NCI-H1694 (cell line): ENCODE data around the gene ANTXR1.
"Not testable (repeated sequence)": the region's sequence is repeated elsewhere in the genome, so short reads cannot be mapped to it uniquely, and the experiment has no call there.

Experiments
- DNase-seq: peaks from one replicate; lab custom pipeline; 2025; lab: John Stamatoyannopoulos, UW

ANTXR1 gene

DNA sequence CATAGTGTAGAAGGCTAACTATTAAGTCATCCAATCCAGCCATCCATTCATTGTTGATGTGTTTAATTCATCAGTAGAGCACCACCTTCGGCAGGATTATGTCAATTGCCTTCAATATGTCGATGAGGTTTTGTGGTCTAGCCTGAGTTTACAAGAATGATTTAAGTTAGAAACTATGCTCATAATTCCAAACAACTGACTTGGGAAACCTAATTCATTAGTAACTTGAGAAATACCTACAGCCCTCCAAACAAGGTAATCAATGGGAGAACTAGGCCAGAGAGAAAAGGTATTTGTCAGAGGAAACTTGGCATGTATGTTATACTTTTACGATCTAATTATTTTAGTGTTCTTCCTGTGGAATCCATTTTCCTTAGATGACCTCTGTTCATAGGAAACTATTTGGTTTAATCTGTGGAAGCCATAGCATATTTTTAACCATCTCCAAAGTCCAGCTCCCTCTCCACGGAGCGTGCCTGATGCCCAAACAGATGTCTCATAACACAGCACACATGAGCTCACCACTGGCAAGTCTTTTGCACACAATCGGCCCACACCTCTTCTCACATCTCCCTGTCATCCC is 225.6 kb downstream of the ANTXR1 start:
- no peak for DNase-seq

DNA sequence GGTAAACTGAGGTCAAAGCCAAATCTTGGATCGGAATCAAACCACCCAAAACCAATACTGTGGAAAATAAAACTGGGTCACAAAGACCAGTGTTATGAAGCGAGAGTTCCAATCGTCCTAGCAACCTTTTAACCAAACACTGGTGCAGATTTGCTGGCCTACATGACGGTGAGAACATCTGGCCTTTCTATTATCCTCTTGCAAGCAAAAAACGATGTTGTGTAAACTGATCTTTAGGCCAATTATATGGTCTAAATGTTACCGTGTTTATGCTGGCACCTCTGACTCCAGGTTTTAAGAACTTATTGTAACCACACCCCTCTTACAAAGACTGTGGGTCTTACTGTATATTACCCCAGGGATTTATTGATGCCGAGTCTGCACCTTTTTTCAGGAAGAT is 228.1 kb downstream of the ANTXR1 start:
- no peak for DNase-seq

DNA sequence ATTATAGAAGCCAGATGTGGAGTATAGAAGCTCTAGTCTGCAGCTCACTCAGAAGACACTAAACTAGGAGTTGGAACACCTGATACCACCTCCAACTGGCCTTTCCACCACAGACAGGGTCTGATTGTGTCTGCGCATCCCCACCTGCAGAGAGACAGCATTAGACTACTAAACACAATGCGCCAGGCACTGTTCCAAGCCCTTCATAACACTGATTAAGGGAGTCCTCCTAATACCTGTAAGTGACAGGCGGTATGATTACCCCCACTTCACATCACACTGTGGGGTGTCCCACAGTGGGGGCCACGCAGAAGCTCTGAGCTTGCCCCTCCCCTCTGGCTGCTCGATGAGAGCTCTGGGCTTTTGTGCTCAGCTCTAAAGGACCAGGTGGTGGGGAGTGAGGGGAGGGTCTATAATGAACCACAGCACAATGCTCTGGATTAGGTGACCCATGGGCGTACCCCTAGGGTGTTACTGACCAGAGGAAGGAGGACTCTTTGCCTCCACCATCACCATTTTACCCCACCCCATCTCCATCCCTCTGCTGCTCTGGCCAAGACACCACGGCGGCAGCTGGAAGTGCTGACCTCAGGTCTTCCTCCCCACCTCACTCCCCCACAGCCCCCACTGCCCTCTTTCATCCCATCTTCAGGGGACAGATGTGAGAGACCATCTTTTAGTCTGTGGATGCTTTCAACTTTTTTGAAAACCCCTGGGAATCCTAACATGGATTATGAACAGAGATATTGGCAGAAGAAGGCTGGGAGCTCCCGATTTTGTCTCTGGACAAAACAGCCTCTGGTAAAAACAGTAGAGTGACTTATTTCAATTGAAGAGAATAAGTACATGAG is 228.9 kb downstream of the ANTXR1 start:
- DNase-seq, result no peak

DNA sequence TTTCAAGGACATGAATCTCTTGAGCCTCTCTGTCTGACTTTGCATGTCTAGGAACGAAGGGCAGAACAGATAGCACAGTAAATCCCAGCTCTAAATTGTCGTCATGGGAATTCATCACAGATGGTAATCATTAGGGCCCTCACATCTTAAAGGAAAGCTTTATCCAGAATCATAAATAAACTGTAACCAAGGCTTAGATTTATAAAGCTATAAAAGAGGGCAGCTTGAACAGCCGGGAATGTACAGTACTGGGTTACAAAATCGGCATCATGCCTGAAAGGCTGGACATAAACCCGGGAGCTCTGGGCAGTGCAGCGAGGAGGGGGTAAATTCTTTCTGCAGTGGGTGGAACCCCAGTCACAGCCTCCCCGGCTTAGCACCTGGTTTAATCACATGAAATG is 229.7 kb downstream of the ANTXR1 start:
- DNase-seq, result no peak

DNA sequence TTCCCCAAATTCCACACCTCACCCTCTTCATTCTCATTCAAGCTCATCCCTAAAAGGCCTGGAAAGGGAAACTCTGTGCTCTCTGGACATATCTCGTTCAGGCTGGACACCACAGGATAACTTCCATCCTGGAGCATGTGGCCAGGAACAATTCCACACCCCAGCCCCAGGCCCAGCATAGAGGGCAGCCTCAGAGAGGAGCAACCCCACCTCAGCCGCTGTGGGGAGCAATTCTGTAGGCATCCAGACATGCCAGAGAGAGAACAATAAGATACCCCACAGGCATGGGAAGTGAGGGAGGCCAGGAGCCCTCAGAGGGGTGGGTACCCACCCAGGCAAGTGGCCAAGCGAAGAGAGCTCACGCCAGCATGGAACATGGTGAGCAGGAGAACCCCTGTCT is 230.7 kb downstream of the ANTXR1 start:
- DNase-seq, result no peak

DNA sequence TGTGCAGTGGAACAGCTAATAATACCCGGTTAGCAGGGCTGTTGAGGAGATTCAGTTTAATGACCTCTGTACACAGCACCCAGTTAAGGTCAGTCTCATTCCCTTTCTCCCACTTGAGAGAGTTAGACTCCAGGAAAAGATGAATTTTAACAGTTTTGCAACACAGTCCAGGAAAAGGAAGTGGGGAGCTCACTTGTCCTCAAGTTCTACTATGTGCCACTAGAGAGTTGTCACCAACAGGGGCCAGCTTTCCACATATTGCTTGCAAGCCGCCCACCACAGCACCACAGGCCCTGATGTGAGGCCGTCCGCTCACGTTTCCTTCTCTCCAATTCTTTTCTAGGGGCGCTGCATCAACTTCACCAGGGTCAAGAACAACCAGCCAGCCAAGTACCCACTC is 231.9 kb downstream of the ANTXR1 start:
- no peak for DNase-seq

DNA sequence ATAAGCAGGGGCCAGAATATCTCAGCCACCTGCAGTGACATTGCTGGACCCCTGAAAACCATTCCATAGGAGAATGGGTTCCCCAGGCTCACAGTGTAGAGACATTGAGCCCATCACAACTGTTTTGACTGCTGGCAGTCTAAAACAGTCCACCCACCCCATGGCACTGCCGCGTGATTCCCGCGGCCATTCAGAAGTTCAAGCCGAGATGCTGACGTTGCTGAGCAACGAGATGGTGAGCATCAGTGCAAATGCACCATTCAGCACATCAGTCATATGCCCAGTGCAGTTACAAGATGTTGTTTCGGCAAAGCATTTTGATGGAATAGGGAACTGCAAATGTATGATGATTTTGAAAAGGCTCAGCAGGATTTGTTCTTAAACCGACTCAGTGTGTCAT is 234.6 kb downstream of the ANTXR1 start:
- DNase-seq, result no peak

DNA sequence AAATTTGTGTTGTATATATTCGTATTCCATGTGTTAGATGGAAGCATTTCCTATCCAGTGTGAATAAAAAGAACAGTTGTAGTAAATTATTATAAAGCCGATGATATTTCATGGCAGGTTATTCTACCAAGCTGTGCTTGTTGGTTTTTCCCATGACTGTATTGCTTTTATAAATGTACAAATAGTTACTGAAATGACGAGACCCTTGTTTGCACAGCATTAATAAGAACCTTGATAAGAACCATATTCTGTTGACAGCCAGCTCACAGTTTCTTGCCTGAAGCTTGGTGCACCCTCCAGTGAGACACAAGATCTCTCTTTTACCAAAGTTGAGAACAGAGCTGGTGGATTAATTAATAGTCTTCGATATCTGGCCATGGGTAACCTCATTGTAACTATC is 235.3 kb downstream of the ANTXR1 start:
- no peak for DNase-seq

DNA sequence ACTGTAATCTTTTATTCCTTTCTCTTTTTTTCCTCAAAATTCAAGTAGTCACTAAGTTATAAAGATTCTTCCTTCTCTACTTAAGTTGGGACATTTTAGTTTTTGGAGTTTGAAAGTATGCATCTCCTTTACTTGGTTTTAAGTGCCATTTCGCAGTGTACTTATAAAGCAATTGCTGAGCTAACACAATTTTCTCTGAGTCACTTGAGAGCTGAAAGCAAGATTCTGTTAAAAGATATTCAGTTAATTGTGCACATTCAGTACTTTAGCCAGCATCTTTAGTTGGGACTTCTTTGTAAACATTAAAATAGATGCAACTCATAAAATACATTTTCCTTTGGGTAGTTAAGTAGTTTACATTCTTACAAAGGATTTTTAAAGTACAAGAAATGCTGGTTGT is 238.0 kb downstream of the ANTXR1 start:
- no peak for DNase-seq

DNA sequence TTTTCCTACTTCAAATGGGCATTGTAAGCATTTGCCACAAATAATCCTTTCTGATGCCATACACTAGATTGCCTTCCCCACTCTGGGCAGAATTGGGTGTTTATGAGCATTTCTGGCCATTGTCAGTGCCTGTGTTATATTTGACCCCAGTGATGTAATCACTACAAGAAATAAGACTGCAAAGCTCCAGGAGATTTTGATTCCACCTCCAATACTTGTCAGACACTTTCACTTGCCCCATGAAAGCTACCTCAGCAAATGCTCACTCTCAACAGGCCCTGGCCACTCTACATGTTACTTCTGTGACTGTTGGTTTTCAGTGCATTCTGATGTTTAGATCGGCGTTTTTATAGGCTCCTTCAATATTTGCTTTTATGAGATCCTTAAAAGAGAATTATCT is 239.0 kb downstream of the ANTXR1 start:
- DNase-seq, result no peak

DNA sequence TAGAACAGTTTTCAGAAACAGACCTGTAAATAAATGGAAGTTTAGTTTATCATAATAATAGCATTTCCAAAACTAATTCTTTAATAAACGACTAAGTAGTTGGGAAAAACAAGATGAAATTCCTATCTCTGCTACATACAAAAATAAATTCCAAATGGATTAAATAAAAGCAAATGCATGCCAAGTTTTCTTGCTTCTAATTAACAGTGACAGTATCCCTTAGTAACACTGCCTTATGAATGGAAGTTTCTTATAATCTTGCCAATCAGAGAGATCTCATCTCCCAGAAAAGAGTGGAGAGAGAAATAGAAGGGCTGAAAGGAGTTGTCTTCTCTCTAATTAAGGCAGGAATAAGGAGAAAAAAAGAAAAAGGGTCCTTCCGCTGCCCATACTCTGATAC is 240.1 kb downstream of the ANTXR1 start:
- DNase-seq, result no peak

DNA sequence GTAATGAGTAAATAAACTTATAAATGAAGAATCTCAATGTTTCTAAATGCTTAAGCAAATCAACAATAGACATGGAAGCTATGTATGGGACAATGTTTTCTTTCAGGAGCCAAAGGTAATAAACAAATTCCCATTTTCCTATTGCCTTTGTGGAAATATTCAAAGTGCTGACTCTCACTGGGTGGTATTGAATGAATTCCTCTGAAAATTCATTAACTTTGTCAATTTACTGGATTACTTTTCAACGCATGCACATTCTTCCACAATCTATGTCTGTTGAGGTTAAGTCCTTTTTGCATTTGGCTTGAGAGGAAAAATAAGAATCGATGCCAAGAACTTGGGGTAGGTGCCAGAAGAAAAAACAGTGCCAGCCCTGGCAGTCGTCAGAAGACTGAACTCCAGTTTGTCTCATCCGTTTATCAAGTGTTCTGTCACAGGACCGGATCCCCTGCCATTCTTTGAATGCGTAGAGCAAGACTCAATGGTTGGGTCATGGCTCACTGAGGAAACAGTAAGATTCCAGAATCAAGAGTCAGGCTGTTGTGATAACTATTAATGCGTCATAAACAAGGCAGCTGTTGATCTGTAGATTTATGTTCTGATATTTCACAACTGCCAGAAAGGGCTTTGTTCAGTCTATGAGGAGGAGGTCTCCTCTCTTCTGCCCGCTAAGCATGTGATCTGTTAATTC is 240.8 kb downstream of the ANTXR1 start:
- no peak for DNase-seq

DNA sequence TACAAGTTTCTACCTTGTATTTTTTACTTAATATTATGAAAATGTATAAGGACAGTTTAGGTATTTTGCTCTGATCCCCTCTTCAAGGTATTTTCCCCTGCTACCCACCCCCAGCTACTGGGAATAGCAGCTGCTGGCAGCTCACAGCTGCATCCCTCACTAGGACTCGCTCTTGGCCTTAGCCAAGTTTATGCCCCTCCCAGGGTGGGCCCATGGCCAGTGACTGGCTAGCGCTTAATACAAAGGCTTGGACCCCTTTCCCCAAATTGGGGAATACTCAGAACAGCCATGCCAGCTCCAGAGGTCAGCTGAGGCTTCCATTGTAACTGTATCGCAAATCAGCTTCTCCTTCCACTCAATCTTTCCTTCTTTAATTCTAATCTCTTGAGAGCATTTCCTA is 242.8 kb downstream of the ANTXR1 start:
- no peak for DNase-seq

DNA sequence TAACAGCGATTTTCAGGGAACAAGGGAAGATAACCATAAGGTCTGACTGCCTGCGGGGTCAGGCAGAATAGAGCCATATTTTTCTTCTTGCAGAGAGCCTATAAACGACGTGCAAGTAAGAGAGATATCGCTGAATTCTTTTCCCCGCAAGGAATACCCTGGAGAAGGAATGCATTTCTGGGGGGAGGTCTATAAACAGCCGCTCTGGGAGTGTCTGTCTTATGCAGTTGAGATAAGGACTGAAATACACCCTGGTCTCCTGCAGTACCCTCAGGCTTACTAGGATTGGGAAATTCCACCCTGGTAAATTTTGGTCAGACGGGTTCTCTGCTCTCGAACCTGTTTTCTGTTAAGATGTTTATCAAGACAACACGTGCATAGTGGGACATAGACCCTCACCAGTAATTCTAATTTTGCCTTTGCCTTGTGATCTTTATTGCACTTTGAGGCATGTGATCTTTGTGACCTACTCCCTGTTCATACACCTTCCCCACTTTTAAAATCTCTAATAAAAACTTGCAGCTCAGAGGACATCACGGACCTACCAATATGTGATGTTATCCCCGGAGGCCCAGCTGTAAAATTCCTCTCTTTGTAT is 247.1 kb downstream of the ANTXR1 start:
- DNase-seq, result not testable (repeated sequence)

DNA sequence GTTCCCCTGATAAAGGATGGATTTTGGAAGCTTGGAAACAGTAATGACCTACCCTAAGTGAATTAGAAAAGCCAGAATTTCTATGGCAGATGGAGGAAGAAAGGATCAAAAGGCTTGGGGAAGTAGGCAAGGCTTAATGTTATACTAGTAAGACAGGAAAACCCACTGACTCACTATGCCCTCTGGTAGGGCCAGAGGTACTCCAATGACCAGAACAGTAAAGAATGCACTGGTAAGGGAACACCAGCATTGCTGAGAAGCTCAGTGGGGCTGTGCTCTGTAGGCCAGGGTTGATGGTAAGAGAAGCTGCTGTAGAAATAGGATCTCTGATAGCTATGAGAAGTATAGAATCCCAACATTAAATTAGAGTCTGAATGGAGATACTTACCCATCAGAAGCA is 247.7 kb downstream of the ANTXR1 start:
- DNase-seq, result no peak

DNA sequence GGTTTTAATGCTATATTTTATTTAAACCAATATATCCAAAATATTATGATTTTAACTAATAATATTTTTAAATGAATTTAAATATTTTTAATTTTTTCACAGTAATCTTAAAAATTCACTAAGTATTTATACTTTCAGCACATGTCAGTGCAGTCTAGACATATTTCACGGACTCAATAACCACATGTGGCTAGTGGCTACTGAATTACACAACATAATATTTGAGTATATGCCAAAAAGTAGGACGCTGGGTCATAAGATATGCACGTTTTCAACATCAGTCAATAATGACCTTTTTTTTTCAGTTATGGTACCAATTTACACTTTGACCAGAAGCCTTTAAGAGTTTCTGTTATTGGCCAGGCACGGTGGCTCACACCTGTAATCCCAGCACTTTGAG is 256.4 kb downstream of the ANTXR1 start:
- no peak for DNase-seq

DNA sequence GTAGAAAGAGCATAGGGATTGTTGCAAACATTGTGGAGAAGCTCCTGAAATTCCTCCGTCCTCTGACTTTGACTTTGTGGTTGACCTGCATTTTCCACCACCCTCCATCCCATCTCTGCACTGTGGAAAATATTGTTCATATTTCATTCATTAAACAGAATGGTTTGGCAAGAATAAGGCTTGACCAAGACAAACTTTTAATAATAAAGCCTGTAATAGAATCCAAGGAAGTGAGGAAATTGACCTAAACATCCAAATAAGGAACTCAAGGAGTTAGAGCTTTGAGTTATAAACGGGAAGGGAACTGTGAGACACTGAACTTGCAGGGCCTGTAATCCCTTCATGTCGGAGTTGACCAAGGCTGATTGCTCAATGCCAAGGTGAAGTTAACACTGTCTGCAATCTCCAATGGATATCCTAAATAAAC is 258.9 kb downstream of the ANTXR1 start:
- no peak for DNase-seq

DNA sequence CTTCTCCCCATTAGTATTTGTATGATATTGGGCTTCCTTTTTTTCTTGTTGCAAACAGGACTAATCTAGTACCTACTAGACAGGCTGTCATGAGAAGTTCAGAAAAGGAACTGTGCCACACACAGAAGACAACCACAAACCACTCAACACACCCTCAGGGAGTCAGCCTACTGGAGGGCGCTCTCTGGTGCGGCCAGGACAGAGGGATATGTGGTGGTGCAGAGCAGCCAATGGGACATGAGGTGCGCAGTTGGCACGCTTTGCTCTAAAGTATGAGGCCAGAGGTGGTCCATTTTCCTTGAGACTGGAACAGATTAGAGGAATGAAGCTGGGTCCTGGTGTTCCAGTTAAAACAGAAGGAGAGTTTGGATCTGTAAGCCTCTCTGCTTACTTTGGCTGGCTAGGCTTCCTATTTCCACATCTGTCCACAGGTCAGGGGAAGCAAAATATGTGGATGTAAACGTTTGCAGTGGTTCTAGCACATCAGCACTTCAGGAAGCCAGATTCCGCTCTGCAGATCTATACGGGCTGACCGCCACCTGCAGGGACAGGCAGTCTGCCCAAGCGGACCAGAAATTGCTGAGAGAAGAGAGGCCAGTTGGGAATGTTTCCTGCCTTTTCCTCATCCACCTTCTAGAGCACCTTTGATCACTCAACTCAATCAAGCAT is 260.0 kb downstream of the ANTXR1 start:
- no peak for DNase-seq

DNA sequence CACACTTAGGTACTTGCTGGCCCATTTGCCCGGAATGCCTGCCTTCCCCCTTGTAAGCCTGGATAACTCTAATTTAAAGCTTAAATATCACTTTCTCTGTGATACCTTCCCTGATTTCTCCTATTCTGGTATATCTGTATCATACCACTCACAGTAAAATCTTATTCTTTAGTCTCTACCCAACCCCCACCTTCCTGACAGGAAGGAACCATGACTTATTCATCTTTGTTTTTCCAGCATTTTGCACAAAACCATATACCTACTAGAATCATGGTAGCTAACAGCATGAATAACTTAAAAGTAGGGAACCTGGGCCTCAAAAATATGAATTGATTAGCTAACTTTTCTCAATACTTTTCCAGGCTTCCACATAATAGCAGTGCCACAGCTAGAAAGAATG is 262.5 kb downstream of the ANTXR1 start:
- no peak for DNase-seq

DNA sequence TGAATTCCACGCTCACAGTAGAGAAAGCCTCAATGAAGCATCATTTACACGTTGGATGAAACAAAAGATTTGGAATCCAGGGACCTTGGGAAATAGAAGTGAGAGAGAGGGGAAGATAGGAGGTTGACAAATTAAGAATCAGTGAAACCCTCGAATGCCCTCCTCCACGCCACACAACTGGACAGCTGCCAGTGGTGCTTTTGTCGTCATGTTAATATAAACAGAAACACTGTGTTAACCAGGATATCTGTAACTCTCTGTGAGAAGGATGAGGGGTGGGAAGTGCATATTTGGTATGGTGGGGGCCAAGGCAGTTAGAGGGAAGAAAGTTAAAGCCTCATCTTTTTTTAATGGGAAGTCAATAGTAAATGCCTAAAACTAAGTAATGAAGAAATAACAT is 265.4 kb downstream of the ANTXR1 start:
- no peak for DNase-seq

DNA sequence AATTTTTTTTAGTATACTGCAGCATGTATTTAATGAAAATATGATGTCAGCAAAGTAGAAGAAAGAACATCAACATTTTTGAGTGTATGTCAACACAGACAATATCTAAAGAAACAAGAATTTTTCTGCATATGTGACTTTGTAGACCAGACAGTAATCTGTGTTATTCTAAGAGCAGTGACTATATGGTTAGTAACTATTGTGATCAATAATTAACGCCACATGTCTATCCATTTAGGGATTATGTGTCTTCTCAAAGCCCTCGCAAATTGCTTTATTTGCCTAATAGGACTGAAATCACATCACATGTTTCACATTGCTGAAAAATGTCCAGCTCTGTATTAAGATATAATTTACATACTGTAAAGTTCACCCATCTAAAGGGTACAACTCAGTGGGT is 266.2 kb downstream of the ANTXR1 start:
- DNase-seq, result no peak

DNA sequence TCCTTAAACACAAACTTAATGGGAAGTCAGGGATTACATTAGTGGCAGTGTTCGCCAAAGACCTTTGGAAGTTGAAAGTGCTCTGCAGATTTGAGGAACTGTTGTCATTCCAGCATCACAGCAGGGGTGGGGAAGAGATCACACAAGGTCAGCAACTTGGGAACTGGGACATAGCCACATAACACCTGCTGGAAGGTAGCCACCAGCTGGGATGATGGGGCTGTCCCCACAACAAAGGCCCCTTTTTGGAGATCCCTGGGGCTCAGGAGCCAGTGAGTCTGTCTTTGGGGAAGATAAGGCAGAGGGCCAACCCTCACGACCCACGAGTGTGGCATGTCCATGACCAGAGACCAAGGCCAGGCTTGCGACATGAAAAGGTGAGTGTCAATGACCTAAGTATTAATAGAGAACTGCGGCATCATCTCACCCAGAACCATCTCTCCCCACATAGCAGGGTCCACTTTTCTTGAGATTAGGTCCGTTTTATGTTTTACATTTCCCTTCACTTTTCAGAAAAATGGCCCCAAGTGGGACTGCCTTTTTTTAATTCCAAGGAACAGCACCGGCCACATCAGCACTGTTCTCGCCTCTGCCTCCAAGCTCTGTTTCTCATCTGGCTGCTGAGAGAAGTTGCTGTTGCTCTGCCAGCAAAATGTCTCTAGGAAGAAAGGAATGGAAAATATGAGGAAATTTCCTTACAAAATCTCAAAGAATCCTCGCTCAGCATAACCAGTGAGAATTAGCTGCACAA is 267.1 kb downstream of the ANTXR1 start:
- no peak for DNase-seq
